ENCODE data around the gene ZNF385B.
"Not testable (repeated sequence)": the region's sequence is repeated elsewhere in the genome, so short reads cannot be mapped to it uniquely, and the experiment has no call there.

The ZNF385B gene

DNA sequence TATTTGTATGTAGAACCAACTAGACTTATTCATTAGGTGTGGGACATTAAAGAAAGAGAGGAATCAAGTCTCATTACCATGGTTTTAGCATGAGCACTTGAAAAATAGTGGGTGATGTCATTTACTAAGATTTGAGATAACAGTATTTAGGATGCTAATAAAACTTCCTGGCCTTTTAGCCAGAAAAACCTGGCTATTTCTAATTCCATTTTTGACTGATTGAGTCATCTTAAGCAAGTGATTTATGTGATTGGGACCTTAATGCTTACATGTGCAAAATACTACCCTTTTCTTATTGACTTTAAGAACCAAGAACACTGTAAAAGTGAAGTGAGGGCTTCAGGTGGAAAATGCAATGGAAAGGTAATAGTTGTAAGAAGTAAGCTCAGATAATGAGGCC, 400.0 kb downstream of the ZNF385B start:
- DNase-seq, result no peak

DNA sequence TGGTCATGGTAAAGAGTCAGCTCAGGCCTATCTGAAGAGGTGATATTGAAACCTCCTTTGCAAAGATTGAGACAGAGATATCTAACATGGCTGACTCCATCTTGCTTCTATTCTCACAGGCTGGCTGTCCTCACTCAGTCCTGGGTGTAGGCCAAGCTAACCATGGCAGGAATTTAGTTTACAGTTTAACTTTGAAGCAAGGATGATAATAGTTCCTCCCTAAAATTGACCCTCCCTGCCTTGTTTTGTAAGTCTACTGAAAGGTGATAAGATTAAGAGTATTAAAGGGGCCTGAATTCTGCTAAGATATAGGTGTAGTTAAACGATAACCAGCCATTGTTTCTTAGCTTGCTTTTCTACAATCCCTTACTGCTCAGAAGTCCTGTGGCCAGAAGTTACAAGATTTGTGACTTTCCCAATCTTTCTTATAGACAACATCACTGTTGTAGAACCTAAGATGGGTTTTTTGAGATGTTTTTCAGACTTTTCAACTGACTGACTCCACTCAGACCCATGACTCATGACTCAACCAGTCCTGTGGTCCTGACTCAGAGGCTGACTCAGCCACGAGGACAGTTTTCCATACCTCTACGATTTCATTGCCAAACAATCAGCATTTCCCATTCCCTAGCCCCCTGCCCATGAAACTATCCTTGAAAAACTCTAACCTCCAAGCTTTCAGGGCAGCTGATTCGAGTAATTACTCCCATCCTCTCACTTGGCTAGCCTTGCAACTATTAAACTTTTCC, 401.1 kb downstream of the ZNF385B start:
- DNase-seq, result no peak

DNA sequence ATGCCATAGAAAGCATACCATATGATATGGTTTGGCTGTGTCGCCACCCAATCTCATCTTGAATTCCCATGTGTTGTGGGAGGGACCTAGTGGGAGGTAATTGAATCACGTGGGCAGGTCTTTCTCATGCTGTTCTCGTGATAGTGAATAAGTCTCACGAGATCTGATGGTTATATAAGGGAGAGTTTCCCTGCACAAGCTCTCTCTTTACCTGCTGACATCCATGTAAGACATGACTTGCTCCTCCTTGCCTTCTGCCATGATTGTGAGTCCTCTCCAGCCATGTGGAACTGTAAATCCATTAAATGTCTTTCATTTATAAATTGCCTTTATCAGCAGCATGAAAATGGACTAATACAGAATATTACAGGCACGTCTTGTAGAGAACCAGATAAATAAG, 403.3 kb downstream of the ZNF385B start:
- DNase-seq, result not testable (repeated sequence)

DNA sequence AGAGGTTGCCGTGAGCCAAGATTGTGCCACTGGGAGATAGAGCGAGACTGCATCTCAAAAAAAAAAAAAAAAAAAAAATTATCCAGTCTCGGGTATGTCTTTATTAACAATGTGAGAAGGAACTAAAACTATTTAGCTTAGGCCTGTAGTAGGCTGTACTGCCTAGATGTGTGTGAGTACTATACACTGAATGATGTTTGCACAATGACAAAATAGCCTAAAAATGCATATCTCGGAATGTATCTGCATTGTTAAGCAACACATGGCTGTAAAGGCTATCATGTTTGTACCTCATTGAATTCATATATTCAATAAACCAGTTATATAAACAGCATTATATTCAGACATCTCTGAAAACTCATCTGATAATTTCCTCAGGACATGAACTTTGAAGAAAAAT, 405.6 kb downstream of the ZNF385B start:
- DNase-seq, result no peak

DNA sequence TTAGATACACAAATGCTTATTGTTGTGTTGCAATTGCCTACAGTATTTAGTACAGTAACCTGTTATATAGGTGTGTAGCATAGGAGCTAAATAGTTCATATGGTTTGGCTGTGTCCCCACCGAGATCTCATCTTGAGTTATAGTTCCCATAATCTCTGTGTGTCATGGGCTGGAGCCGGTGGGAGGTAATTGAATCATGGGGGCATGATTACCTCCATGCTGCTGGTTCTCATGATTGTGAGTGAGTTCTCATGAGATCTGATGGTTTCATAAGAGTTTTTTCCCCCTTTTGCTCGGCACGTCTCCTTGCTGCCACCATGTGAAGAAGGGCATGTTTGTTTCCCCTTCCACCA, 406.3 kb downstream of the ZNF385B start:
- DNase-seq, result no peak

DNA sequence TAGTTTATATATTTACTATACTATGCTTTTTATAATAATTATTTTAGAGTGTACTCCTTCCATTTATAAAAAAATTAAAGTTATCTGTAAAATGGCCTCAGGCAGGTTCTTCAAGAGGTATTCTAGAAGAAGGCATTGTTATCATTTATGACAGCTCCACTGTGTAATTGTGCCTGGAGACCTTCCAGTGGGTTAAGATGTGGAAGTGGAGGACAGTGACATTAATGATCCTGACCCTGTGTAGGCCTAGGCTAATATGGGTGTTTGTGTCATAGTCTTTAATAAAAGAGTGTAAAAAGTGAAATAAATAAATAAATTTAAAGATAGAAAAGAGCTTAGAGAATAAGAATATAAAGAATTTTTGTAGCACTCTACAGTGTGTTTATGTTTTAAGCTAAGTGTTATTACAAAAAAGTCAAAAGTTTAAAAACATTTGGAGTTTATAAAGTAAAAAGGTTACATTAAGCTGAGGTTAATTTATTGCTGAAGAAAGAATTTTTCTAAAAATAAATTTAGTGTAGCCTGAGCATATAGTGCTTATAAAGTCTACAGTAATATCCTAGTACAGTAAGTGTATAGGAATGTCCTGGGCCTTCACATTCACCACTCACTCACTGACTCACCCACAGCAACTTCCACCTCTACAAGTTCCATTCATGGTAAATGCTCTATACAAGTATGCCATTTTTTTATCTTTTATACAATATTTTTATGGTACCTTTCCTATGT, 406.8 kb downstream of the ZNF385B start:
- no peak for DNase-seq

DNA sequence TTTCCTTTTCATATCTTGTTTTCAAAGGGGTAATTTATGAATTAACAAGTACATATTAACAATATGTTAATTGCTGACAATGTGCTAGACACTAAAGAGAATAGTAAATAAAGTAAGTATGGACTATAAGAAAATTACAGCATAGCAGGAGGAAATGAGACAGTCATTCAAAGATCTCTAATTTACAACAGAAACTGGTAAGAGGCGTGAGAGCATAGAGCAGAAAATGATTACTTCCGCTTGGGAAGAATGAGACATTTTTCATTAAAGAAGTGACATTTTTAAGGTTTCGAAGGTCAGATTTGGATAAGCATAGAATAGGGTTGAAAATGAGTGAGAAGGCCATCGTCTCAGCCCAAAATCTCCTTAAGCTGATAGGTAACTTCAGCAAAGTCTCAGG, 412.4 kb downstream of the ZNF385B start:
- no peak for DNase-seq

DNA sequence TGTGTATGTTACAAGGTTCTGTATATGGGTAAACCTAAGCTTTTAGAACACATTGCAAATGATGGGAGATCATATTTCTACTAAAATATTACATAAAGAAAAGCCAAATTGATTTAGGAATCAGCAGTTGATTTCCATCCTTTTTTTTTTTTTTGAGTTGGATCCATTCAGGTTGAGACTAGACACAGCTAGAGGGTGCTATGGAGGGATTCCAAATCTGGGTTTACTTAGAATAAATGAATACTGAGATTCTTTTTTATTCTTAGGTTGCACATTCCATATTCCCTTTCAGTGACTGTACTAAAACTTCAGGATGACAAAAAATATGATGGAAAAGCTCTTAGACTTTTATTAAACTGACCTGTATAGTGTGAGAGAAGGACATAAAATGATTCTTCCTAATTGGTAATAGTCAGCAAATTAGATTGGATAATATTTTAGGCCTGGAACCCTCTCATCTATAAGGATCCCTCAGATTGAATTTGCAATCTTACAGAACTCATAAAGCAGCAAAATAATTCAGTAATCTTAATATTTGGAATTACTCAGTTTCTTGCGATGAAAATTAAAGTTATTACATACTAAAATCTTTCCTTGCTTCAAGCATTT, 413.5 kb downstream of the ZNF385B start:
- DNase-seq, result no peak

DNA sequence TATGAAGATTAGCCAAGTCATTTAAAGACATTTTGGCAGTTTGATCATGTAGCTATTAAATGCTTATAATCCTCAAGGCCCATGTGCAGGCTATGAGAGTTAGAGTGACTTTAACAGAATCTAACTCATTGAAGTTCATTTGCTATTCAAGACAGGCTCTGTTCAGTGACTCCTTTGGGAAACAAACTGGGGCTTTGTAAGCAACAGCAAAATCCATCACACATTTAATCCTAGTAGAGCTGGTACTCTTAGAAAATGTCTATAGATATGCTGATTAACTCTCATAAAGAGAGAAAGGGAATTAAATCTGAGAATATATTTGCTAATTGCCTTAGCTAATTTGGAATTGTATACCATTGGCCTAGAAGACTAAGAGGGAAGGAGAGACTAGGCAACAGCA, 414.0 kb downstream of the ZNF385B start:
- DNase-seq, result no peak

DNA sequence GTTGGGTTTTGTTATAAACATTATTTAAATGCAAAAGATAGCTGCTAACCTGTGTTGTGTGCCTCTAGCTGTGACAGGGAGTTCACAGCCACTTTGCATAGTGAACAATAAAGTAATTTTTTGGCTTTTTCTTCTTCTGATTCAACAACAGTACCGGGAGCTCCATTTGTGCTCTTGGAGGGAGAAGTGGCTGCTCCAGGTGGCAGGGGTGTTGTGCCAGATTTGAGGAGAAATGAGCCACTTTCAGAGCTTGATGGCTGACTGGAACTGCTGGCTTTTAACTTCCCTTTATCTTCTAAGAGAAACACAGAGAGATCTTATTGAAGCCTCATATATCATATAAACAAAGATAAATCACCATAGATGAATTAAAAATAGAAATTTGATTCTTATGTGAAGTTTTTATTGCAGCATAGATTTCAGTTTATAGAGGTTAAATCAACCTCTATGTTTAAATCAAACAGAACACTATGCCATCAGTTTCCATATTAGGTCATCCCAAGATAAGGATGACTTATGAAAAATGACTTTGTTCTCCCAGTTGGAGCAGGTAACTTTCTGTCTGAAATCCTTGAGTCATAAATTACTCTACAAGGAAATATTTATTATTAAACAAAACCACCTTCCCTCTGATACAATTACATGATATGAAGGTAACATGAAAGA, 414.8 kb downstream of the ZNF385B start:
- DNase-seq, result no peak

DNA sequence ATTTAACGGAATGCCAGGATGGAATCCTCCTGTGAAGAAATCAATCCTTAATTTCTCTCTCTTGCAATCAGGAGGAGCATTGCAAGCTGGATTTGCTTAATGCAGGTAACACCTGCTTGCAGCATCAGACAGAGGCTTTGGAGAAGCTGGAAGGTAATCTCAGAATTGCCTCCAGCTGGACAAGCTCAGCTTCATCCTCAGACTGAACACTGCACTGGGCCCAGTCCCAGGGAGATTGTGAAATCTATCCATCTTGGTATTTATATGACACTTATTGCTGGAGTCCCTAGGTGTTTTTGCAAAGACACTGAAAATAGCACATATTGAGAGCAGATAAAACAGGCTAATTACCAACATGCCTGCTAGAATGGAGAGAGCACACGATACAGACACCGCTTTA, 417.4 kb downstream of the ZNF385B start:
- DNase-seq, result no peak

DNA sequence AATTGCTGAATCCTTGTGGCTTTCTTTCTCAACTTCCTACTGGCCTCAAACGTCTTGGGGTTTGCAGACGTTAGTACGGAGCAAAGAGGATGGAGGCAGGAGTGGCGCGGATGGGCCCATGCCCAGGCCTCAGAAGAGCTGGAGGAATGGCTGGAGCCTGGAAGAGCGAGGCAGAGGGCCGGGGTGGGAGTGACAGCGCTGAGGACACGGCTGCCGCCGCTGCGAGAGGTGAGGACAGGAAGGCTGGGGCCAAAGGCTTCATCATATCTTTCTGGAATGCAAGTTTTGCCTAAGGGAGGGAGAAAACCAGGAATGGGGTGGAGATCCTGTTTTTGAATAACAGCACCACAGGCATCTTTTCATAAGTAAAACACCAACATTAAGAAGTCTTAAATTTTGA, 418.2 kb downstream of the ZNF385B start:
- no peak for DNase-seq

DNA sequence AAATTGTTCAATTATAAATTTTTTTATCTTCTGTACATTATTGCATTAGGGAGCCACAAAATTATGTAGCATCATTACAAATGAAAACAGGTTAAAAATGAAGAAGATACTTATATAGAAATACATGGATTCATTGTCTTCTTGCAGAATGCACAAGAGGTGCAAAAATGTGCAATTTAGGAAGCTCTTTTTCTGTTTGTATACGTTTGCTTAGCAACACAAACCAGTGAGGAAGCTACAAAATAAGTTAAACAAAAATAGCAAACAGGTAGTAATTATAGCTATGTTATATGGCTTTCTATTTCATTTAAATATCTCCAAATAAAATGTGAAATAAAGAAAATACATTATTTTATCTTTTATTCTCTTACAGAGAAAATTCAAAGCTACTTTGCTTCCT, 419.2 kb downstream of the ZNF385B start:
- DNase-seq, result no peak

DNA sequence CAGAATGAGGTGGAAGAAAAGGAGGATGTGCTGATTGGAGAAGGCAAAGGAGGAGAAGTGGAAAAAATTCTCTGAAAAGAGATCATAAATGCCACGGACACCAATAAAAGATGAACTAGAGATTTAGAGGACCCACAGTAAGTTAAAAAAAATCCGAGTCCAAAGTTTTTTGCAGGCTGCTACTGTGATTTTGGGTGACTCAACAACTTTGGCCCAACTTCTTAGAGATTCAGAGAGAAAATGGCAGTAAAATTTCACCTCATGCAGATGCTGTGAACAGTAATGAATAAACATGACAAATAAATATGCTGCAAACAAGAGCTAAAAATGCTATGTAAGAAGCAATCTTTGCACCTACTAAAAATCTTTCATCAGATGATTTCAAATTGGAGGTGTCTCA, 419.9 kb downstream of the ZNF385B start:
- DNase-seq, result no peak

DNA sequence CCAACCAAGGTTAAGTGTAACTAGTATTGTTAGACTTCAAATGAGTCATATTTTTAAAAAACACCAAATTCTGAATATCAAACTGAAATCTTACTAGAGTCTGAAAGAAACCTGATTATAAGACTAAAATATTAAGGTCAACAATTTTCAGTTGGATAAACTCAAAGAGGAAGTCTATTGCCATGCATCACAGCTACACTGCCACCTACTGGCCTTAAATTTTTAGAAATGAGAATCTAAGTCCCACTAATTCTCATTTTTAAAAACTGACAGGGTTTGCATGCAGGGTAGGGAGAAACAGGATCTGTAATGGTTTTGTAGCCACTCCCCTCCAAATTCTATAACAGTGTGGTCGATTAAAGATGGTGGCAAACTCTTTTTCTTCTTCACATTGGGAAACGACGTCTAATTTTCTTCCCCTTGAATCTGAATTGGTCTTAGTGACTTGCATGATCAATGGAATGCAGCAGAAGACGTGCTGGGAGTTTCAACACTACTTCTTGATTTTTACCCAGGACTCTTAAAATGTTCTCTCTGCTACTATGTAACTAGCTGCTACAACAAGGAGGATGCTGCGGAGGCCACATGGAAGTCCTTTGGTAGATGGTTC, 420.7 kb downstream of the ZNF385B start:
- peak; percentile 69 for DNase-seq

DNA sequence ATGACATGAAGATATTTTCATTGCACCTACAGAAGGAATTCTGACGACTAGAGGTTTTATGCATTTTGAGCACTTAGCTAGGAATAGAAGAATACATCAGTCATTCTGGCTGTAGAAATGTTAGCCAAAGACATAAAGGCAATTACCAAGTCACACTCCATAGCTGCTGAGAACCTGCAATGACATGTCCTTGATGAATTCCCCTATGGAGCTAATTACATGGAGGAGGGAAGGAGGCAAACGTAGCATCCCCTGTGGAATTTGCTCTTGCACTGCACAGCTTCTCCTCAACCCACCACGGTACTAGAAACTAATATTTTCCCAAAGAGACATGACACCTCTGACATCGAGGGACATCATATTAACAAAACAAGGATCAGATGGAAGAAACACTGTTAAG, 422.8 kb downstream of the ZNF385B start:
- no peak for DNase-seq

DNA sequence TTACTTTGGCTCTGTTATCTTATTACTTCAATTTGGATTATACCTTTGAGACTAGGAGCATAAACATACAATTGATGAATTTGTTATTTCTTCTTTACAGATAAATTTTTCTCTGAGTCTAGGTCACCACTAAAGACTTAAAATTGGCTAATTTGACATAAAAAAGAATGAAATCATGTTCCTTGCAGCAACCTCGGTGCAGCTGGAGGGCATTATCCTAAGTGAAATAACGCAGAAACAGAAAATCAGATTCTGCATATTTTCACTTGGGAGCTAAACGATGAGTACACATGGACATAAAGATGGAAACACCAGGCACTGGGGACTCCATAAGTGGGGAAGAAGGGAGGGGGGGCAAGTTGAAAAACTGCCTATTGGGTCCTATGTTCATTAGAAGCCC, 424.0 kb downstream of the ZNF385B start:
- no peak for DNase-seq

DNA sequence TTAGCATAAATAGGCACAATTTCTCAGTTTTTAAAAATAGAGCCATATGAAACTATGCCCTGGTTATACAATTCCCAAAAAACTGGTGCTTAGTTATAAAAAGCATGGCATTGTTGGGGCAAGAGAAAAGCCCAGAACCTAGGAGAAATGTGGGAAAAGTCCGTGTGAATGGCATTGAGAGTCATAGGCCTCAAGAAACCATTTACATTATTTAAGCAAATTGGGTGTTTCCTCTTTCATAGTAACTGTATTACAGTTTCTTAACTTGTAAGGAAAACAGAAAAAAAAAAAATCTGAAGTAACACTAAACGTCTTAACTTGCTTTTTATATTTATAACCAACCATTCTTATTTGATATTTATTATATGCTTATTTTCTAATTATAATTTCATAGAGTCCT, 425.8 kb downstream of the ZNF385B start:
- no peak for DNase-seq

DNA sequence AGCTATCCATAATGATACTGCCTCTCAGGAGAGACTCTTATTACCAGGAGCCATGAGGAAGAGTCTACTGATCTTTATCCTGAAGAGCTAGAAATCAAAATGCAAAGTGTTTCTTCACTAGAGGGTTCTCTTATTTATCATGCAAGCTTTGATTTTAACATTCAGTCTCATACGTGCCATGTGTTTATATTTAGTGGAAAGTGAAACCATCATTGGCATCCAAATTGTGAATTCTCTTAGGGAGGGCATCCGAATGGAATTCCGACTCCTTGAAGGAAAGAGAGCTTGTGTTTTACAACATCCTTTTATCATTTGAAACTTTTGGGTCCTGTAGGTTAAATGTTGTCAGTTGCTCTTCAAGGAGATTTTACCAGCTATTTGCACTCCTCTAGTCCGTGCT, 426.4 kb downstream of the ZNF385B start:
- no peak for DNase-seq

DNA sequence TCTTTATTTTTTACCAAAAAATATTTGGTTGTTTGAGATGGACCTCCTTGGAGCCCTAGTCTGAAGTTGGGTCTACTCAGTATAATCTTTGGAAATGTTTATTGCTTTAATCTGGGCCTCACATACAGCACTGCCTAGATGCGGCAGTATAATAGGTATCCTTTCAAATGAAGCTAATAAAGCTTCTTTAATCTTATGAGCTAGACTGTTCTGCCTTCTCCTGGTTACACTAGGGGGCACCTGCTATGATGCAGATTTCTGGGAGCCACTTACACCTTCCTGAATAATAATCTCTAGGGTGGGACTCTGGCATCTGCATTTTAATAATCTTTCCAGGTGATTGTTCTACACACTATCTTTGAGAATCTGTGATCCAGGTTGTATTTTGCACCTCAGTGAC, 427.1 kb downstream of the ZNF385B start:
- no peak for DNase-seq

DNA sequence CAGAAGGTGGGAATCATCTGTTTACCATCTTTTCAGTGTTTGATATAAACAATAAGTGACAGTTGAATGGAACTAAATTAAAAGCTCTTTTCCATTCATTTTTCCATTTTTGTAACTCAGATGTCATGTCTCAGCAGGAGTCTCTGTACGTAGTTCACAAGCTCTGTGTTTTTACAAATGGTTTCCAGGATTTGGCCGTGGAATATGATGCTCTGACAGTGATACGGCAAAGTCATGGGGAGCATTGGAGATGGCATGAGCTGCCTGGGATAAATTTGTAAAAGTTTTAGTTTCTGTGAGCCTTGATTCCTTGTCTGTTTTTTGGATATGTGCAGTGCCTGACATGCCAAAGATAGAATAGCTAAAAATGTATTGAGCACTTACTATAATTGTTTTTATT, 428.7 kb downstream of the ZNF385B start:
- no peak for DNase-seq

DNA sequence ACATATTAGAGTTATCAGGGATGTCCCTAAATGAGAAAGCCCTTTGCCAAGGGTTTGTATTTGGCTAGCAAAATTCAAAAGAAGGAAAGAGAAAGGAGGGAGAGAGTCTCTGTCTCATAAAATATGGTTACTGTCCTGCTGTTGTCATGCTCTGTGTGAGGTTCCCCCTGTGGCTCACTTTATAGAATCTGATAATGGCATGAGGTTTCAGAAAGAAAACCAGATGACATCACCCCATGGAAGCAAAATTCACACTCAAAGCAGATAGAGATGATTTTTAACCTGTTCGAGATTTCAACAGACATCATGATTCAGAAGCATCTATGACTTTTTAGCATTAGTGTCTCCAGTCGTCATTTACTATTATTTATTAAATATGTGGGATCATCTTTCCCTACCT, 431.8 kb downstream of the ZNF385B start:
- no peak for DNase-seq

DNA sequence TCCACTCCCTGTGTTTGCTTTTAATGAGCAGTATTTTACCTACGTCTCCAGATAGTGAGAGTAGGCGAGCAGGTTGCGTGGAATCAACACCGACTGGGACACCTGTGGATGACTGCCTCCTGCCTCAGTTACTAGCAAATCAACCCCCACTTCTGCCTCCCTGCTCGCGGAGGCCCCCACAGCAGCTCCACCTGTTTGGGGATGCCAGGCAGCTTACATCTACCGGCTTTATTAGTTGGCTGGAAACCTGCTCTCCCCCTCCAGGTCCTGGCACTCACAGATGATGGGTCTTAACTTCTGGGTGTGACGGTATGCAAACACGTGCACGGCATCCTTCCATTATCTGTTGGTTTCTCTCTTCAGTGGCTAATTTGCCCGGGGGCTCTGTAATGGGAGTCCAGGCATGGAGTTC, 432.3 kb downstream of the ZNF385B start:
- DNase-seq, result no peak

All from midbrain (tissue), 1 donor.